Measurements from ENCODE around the gene WDR7. TPM values are rescaled to one million over a fixed set of nuclear protein-coding genes. Genes with fewer than 3 reads are reported as not detected.

WDR7 gene
- total RNA-seq, 4 donors from 2014 or later: 16.2 to 39.4 (median 19.9) TPM

DNA sequence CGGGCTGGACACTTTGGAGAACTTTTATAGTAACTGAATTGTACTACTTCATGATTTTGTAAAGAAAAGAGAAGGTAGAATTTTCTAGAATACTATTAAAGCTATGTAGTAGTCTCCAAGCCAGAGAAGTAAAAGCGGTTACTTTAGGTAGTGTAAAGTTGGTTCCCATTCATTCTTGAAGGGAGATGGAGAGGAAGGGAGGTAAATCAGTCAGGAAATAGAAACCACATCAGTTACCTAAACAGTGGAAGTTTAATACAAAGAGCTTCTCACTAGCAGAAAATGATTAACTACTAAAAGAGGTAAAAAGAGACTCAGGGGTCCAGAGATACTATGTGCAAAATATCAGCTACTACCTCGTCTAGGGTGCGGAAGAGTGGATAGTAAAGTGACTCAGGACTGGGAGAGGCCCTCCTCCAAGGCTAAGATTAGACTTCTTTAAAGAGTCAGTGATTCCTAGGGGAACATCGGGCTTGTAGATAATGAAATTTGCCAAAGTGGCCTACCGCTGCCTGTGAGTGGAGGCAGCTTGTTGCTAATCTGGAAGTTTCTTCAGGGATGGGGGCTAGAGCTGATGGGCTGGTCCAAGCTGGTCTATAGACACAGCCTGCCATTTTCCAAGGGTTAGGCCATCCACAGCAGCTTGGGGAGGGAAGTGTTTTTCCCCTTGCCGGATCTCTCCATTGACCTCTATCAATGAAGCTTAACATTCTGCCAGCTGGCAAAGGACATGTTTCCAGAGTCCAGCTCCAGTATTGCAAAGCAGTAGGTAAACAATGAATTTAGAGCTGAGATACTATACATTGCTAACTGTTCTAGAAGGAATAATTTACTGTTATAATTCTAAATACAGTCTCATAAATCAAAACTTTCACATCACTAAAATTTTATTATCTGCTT lies 249.3 kb downstream of the WDR7 start:
- ATAC-seq (ENCODE audit: low FRiP score) (no peak), DNase-seq (ENCODE audit: low spot score) (no peak)
- TF ChIP-seq, protein P1, sequence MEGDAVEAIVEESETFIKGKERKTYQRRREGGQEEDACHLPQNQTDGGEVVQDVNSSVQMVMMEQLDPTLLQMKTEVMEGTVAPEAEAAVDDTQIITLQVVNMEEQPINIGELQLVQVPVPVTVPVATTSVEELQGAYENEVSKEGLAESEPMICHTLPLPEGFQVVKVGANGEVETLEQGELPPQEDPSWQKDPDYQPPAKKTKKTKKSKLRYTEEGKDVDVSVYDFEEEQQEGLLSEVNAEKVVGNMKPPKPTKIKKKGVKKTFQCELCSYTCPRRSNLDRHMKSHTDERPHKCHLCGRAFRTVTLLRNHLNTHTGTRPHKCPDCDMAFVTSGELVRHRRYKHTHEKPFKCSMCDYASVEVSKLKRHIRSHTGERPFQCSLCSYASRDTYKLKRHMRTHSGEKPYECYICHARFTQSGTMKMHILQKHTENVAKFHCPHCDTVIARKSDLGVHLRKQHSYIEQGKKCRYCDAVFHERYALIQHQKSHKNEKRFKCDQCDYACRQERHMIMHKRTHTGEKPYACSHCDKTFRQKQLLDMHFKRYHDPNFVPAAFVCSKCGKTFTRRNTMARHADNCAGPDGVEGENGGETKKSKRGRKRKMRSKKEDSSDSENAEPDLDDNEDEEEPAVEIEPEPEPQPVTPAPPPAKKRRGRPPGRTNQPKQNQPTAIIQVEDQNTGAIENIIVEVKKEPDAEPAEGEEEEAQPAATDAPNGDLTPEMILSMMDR (IDR thresholded peaks at IDR 0.05): no peak

DNA sequence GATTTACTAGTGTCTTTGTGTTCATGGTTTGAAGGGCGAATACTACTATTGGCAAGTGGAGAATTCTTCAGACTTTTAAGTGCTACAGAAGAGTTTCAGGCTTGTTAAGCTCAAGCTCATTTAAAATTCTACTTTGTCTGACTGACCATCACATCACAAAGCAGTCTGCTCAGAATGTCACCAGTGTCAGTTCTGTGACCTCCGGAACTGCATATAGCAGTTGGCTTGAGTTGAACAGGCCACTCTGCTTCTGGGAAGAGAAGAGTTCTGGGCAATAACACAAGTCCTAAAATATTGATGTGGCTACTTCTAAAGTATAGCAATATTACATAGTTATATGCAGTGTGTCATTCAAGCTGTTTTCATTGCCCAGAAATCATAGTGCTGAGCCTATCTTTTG lies 250.8 kb downstream of the WDR7 start:
- no peak for ATAC-seq (ENCODE audit: low FRiP score)

DNA sequence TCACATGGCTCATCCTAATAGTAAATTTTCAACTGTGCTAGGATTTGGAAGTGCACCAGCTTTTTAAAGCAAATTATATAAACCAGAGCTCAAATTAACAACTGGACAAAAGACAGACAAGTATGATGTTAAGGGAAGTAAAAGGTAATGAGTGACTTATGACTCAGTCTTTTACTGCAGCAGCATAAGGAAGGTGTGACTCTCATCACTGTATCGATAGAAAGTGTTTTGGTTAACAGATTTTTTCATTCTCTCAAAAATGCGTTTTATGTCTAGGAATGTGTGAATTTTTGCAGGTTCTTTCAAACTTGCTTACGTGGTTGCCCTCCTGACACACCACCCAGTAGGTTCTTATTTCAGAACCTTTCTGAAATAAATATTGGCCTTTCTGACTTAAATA lies 251.5 kb downstream of the WDR7 start:
- TF ChIP-seq, protein P1 (IDR thresholded peaks at IDR 0.05): no peak
- DNase-seq (ENCODE audit: low spot score): no peak

More for the DNA sequence above, 250.8 kb downstream of the WDR7 start:
- DNase-seq (ENCODE audit: low spot score): no peak
- TF ChIP-seq, protein P1 (IDR thresholded peaks at IDR 0.05): no peak

DNA sequence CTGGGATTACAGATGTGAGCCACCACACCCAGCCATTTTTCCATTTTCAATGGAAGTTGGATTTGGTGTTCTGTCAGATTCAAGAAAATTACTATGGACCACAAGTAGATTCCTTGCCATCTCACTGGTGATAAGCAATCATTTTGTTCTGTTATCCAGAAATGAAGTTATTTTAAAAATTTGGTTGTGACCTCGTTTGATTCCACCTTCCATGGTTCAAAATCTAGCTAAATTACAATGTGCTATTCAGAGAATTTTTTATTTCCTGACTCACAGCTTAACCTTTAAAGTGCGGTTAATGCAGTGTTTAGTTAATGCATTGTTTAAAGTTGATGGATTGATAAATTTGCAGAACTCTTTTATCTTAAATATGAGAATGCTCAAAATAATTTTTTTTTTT lies 252.5 kb downstream of the WDR7 start:
- no peak for DNase-seq (ENCODE audit: low spot score)
- ATAC-seq (ENCODE audit: low FRiP score): no peak
- TF ChIP-seq, protein P1 (IDR thresholded peaks at IDR 0.05): no peak

More for the DNA sequence above, 251.5 kb downstream of the WDR7 start:
- ATAC-seq (ENCODE audit: low FRiP score): no peak

GRCh38 chr18:56907771-56908170 lies 256.6 kb downstream of the WDR7 start:
- TF ChIP-seq, protein P1 (IDR thresholded peaks at IDR 0.05): no peak
- no peak for DNase-seq (ENCODE audit: low spot score)
- no peak for ATAC-seq (ENCODE audit: low FRiP score)

- DNase-seq (ENCODE audit: low spot score) (no peak), ATAC-seq (ENCODE audit: low FRiP score) (no peak)
- TF ChIP-seq, protein P1 (IDR thresholded peaks at IDR 0.05): no peak
Observed at GRCh38 chr18:56910237-56910636, 259.1 kb downstream of the WDR7 start.

GRCh38 chr18:56910967-56911366 lies 259.8 kb downstream of the WDR7 start:
- TF ChIP-seq, protein P1 (IDR thresholded peaks at IDR 0.05): no peak
- ATAC-seq (ENCODE audit: low FRiP score): no peak
- DNase-seq (ENCODE audit: low spot score): no peak

Data from omental fat pad (tissue), 4 donors.